Caco-2 (cell line): ENCODE results near the gene CCNB2. TPM values are rescaled to one million over a fixed set of nuclear protein-coding genes. Genes with fewer than 3 reads are reported as not detected.

Experiments used
- BruUV-seq: library from RNA; stranded (reverse); fragments of 400-500 nt; replicated peaks from 2 replicates; lab custom pipeline; 2021; lab: Mats Ljungman, UMichigan
- CTCF ChIA-PET: fragments of 300-600 bp; sonication (Branson Sonifier 250); formaldehyde crosslinking; loops from one replicate; lab custom pipeline; 2022; ENCODE audit warnings: antibody characterized with exemption; lab: Charles Lee
- POLR2A ChIA-PET: fragments of 300-600 bp; sonication (Branson Sonifier 250); formaldehyde crosslinking; loops from one replicate; lab custom pipeline; 2022; ENCODE audit warnings: antibody characterized with exemption; lab: Charles Lee
- DNase-seq, 2 experiments: peaks; one replicate each; pipeline versions ENCODE4 v3.0.0 to v3.0.0-alpha.2; 2020 to 2022
- H3K27me3 ChIP-seq: replicated peaks from 2 replicates; pipeline ENCODE4 v1.6.0; 2011; ENCODE audit warnings: low read length; ENCODE audit not compliant: control insufficient read depth, insufficient read depth
- H3K36me3 ChIP-seq: 2 replicates; pipeline ENCODE4 v1.5.1; 2011; ENCODE audit warnings: low read length; ENCODE audit not compliant: control insufficient read depth, insufficient read depth
- H3K4me1 ChIP-seq: fragments of 250-450 bp; sonication (Bioruptor Pico); 2 replicates; pipeline ENCODE4 v1.5.1; 2020; ENCODE audit warnings: mild to moderate bottlenecking
- H3K4me3 ChIP-seq: 2 replicates; pipeline ENCODE4 v1.5.1; 2011; ENCODE audit warnings: low read depth, mild to moderate bottlenecking, control low read depth, low read length
- H3K9me3 ChIP-seq: fragments of 250-450 bp; sonication (Bioruptor Pico); 2 replicates; pipeline ENCODE4 v1.5.1; 2020; ENCODE audit warnings: mild to moderate bottlenecking, moderate library complexity
- H3K27ac Mint-ChIP-seq: one replicate; pipeline ENCODE4 v1.8.0; 2022; ENCODE audit warnings: mixed read lengths; ENCODE audit not compliant: unreplicated experiment
- H3K27me3 Mint-ChIP-seq: one replicate; pipeline ENCODE4 v1.8.0; 2022; ENCODE audit warnings: mixed read lengths; ENCODE audit not compliant: insufficient read depth, unreplicated experiment
- H3K36me3 Mint-ChIP-seq: one replicate; pipeline ENCODE4 v1.8.0; 2022; ENCODE audit warnings: mild to moderate bottlenecking, mixed read lengths; ENCODE audit not compliant: insufficient read depth, unreplicated experiment
- H3K4me1 Mint-ChIP-seq: one replicate; pipeline ENCODE4 v1.8.0; 2022; ENCODE audit warnings: low read depth, mixed read lengths; ENCODE audit not compliant: unreplicated experiment
- H3K4me3 Mint-ChIP-seq: one replicate; pipeline ENCODE4 v1.8.0; 2022; ENCODE audit warnings: mild to moderate bottlenecking, moderate library complexity, mixed read lengths; ENCODE audit not compliant: unreplicated experiment
- H3K9me3 Mint-ChIP-seq: one replicate; pipeline ENCODE4 v1.8.0; 2022; ENCODE audit warnings: mixed read lengths; ENCODE audit not compliant: unreplicated experiment
- CTCF ChIP-seq, 2 experiments: fragments of 200-600 bp in 1 of 2; IDR thresholded peaks; 1 replicate in 1 of 2; 2 replicates in 1 of 2; pipeline versions ENCODE4 v1.5.1 to v1.8.0; 2011 to 2022; ENCODE audit warnings: antibody characterized with exemption in 1 of 2, control low read depth in 1 of 2, inconsistent platforms in 1 of 2, low read depth in 1 of 2, low read length in 1 of 2, mild to moderate bottlenecking in 1 of 2, moderate library complexity in 1 of 2; ENCODE audit not compliant: insufficient read depth in 1 of 2, severe bottlenecking in 1 of 2, unreplicated experiment in 1 of 2
- intact Hi-C: fragments of 100-400 bp; cut with micrococcal nuclease; formaldehyde crosslinking; loops from one replicate; pipeline ENCODE4 v1.10.0; 2022; ENCODE audit not compliant: unreplicated experiment
- total RNA-seq: library from RNA; stranded (reverse); gene quantifications from 2 replicates; pipeline ENCODE4 v1.2.3, GENCODE V29; 2022

Gene CCNB2
- total RNA-seq, 1 experiment from 2014 or later = 90.1 TPM

- DNase-seq = no peak
- Mint-ChIP-seq H3K36me3 (peaks cover 45% of the 10 kb centered on the region), H3K27me3 (no peaks in the 10 kb centered on the region), H3K4me1 (no peaks in the 10 kb centered on the region), H3K9me3 (no peaks in the 10 kb centered on the region), H3K4me3 (no peak overlapping the region), H3K27ac (no peak overlapping the region)
- no peaks in the 10 kb centered on the region for H3K27me3 ChIP-seq
- ChIA-PET CTCF (no interaction called here), POLR2A (no interaction called here)
- H3K4me1 ChIP-seq = no peaks in the 10 kb centered on the region
- no peak overlapping the region for H3K4me3 ChIP-seq
- no peaks in the 10 kb centered on the region for H3K9me3 ChIP-seq
- H3K36me3 ChIP-seq = no peaks in the 10 kb centered on the region
- no TSS peak for BruUV-seq
- TF ChIP-seq CTCF (IDR thresholded peaks at IDR 0.05; ENCODE audit: insufficient read depth in 1 of 2, low read depth in 1 of 2, low read length in 1 of 2, severe bottlenecking in 1 of 2, unreplicated experiment in 1 of 2) = no peak
- intact Hi-C loops = no loop called here
Observed at GRCh38 chr15:59087731-59088130, 17.2 kb upstream of the CCNB2 start.

GRCh38 chr15:59094077-59094476 is 10.9 kb upstream of the CCNB2 start:
- no TSS peak for BruUV-seq
- POLR2A ChIA-PET = no interaction called here

GRCh38 chr15:59096429-59096828 is 8.5 kb upstream of the CCNB2 start:
- H3K27me3 ChIP-seq = no peaks in the 10 kb centered on the region
- peaks cover 17% of the 10 kb centered on the region for H3K36me3 Mint-ChIP-seq
- no peaks in the 10 kb centered on the region for H3K4me1 ChIP-seq
- no TSS peak for BruUV-seq
- no peaks in the 10 kb centered on the region for H3K36me3 ChIP-seq
- no peak for DNase-seq
- H3K27me3 Mint-ChIP-seq = no peaks in the 10 kb centered on the region
- no peaks in the 10 kb centered on the region for H3K9me3 Mint-ChIP-seq
- no peak overlapping the region for H3K4me3 ChIP-seq
- ChIA-PET POLR2A (no interaction called here), CTCF (no interaction called here)
- H3K27ac Mint-ChIP-seq = no peak overlapping the region
- intact Hi-C loops = no loop called here
- no peaks in the 10 kb centered on the region for H3K4me1 Mint-ChIP-seq
- no peak for TF ChIP-seq CTCF (IDR thresholded peaks at IDR 0.05; ENCODE audit: insufficient read depth in 1 of 2, low read depth in 1 of 2, low read length in 1 of 2, severe bottlenecking in 1 of 2, unreplicated experiment in 1 of 2)
- H3K9me3 ChIP-seq = no peaks in the 10 kb centered on the region
- no peak overlapping the region for H3K4me3 Mint-ChIP-seq

More at GRCh38 chr15:59094077-59094476, 10.9 kb upstream of the CCNB2 start:
- Histone ChIP-seq H3K9me3 (no peaks in the 10 kb centered on the region), H3K4me3 (no peak overlapping the region), H3K27me3 (no peaks in the 10 kb centered on the region), H3K36me3 (no peaks in the 10 kb centered on the region), H3K4me1 (no peaks in the 10 kb centered on the region)
- H3K36me3 Mint-ChIP-seq = peaks cover 20% of the 10 kb centered on the region
- no peak overlapping the region for H3K27ac Mint-ChIP-seq
- H3K4me1 Mint-ChIP-seq = no peaks in the 10 kb centered on the region
- intact Hi-C loops = no loop called here
- no peaks in the 10 kb centered on the region for H3K27me3 Mint-ChIP-seq
- CTCF ChIA-PET = no interaction called here
- no peak for DNase-seq
- H3K9me3 Mint-ChIP-seq = no peaks in the 10 kb centered on the region
- H3K4me3 Mint-ChIP-seq = no peak overlapping the region
- no peak for TF ChIP-seq CTCF (IDR thresholded peaks at IDR 0.05; ENCODE audit: insufficient read depth in 1 of 2, low read depth in 1 of 2, low read length in 1 of 2, severe bottlenecking in 1 of 2, unreplicated experiment in 1 of 2)
